GM12873 (cell line): ENCODE results near the gene CFHR2.

Experiments
- TF ChIP-seq, protein P1 (sequence below): IDR thresholded peaks from 2 replicates; pipeline ENCODE4 v1.5.1; 2012; ENCODE audit warnings: low read depth, mild to moderate bottlenecking, moderate library complexity, low read length, control low read depth; ENCODE audit not compliant: insufficient read depth; ENCODE audit errors: missing control alignments

The CFHR2 gene

GRCh38 chr1:196954778-196955177 lies 11.2 kb downstream of the CFHR2 start:
- TF ChIP-seq, protein P1, sequence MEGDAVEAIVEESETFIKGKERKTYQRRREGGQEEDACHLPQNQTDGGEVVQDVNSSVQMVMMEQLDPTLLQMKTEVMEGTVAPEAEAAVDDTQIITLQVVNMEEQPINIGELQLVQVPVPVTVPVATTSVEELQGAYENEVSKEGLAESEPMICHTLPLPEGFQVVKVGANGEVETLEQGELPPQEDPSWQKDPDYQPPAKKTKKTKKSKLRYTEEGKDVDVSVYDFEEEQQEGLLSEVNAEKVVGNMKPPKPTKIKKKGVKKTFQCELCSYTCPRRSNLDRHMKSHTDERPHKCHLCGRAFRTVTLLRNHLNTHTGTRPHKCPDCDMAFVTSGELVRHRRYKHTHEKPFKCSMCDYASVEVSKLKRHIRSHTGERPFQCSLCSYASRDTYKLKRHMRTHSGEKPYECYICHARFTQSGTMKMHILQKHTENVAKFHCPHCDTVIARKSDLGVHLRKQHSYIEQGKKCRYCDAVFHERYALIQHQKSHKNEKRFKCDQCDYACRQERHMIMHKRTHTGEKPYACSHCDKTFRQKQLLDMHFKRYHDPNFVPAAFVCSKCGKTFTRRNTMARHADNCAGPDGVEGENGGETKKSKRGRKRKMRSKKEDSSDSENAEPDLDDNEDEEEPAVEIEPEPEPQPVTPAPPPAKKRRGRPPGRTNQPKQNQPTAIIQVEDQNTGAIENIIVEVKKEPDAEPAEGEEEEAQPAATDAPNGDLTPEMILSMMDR: no peak

DNA sequence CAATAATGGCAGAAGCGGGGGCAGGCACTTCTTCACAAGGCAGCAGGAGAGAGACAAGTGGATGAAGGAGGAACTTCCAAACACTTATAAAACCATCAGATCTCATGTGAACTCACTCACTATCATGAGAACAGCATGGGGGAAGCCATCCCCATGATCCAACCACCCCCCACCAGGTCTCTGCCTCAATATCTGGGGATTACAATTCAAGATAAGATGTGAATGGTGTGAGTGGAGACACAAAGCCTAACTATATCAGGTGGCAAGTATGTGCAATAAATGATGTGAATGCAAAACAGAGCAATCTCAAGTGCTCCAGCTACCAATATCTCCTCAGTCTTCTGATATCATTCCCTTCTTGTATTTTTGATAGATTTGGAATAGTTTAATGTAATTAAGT lies 12.4 kb downstream of the CFHR2 start:
- TF ChIP-seq, protein P1: no peak

GRCh38 chr1:196960854-196961253 lies 17.3 kb downstream of the CFHR2 start:
- TF ChIP-seq, protein P1: no peak

DNA sequence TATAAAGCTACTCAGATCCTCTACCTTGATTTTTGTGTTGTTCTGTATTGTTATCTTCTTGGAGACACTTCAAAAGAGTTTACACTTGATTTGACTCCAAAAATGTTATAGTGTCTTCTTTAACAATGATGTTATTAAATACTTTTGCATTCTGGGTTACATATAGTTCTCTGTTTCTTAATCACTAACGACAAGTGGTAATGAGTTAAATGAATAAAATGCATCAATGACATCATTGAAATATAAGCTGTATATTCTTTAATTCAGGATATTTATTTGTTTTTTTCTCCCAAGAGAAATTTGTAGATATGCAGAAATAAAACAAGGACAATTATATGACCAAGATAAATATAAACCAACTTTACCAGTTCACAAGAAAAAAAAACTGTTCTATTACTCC lies 26.6 kb downstream of the CFHR2 start:
- TF ChIP-seq, protein P1: no peak

DNA sequence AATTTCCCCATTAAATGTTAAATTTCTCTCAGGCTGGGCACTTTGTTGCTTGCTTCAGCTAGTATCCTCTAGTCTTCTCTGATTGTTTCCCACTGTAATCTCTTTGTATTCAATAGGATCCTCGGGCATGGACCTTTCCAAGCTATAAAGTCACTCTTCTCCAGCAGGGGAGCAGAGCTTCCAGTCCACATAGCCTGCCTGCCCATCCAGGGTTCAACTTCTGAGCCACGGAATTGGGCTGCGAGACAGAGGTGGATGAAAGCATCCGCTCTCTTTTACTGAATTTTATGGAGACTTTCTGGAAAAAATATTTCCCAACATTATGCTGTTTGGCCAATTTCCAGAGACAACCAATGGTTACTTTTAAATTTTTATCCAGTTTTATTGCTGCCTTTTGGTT lies 32.7 kb downstream of the CFHR2 start:
- TF ChIP-seq, protein P1: no peak

GRCh38 chr1:196977278-196977677 lies 33.7 kb downstream of the CFHR2 start, which contains the start of gene CFHR5:
Gene CFHR5, plus strand, starts transcription at chr1:196977556. Its CDS starts 109 bp downstream, at chr1:196977665.
- TF ChIP-seq, protein P1: no peak

GRCh38 chr1:196980859-196981258 lies 37.3 kb downstream of the CFHR2 start:
- TF ChIP-seq, protein P1: no peak
